Caco-2 (cell line): ENCODE results near the gene HOXB6. TPM values are rescaled to one million over a fixed set of nuclear protein-coding genes. Genes with fewer than 3 reads are reported as not detected.

Experiments used
- BruUV-seq: library from RNA; stranded (reverse); fragments of 400-500 nt; replicated peaks from 2 replicates; lab custom pipeline; 2021; lab: Mats Ljungman, UMichigan
- CTCF ChIA-PET: fragments of 300-600 bp; sonication (Branson Sonifier 250); formaldehyde crosslinking; loops from one replicate; lab custom pipeline; 2022; ENCODE audit warnings: antibody characterized with exemption; lab: Charles Lee
- POLR2A ChIA-PET: fragments of 300-600 bp; sonication (Branson Sonifier 250); formaldehyde crosslinking; loops from one replicate; lab custom pipeline; 2022; ENCODE audit warnings: antibody characterized with exemption; lab: Charles Lee
- DNase-seq, 2 experiments: peaks; one replicate each; pipeline versions ENCODE4 v3.0.0 to v3.0.0-alpha.2; 2020 to 2022
- H3K27me3 ChIP-seq: replicated peaks from 2 replicates; pipeline ENCODE4 v1.6.0; 2011; ENCODE audit warnings: low read length; ENCODE audit not compliant: control insufficient read depth, insufficient read depth
- H3K36me3 ChIP-seq: 2 replicates; pipeline ENCODE4 v1.5.1; 2011; ENCODE audit warnings: low read length; ENCODE audit not compliant: control insufficient read depth, insufficient read depth
- H3K4me1 ChIP-seq: fragments of 250-450 bp; sonication (Bioruptor Pico); 2 replicates; pipeline ENCODE4 v1.5.1; 2020; ENCODE audit warnings: mild to moderate bottlenecking
- H3K4me3 ChIP-seq: 2 replicates; pipeline ENCODE4 v1.5.1; 2011; ENCODE audit warnings: low read depth, mild to moderate bottlenecking, control low read depth, low read length
- H3K9me3 ChIP-seq: fragments of 250-450 bp; sonication (Bioruptor Pico); 2 replicates; pipeline ENCODE4 v1.5.1; 2020; ENCODE audit warnings: mild to moderate bottlenecking, moderate library complexity
- H3K27ac Mint-ChIP-seq: one replicate; pipeline ENCODE4 v1.8.0; 2022; ENCODE audit warnings: mixed read lengths; ENCODE audit not compliant: unreplicated experiment
- H3K27me3 Mint-ChIP-seq: one replicate; pipeline ENCODE4 v1.8.0; 2022; ENCODE audit warnings: mixed read lengths; ENCODE audit not compliant: insufficient read depth, unreplicated experiment
- H3K36me3 Mint-ChIP-seq: one replicate; pipeline ENCODE4 v1.8.0; 2022; ENCODE audit warnings: mild to moderate bottlenecking, mixed read lengths; ENCODE audit not compliant: insufficient read depth, unreplicated experiment
- H3K4me1 Mint-ChIP-seq: one replicate; pipeline ENCODE4 v1.8.0; 2022; ENCODE audit warnings: low read depth, mixed read lengths; ENCODE audit not compliant: unreplicated experiment
- H3K4me3 Mint-ChIP-seq: one replicate; pipeline ENCODE4 v1.8.0; 2022; ENCODE audit warnings: mild to moderate bottlenecking, moderate library complexity, mixed read lengths; ENCODE audit not compliant: unreplicated experiment
- H3K9me3 Mint-ChIP-seq: one replicate; pipeline ENCODE4 v1.8.0; 2022; ENCODE audit warnings: mixed read lengths; ENCODE audit not compliant: unreplicated experiment
- CTCF ChIP-seq, 2 experiments: fragments of 200-600 bp in 1 of 2; IDR thresholded peaks; 1 replicate in 1 of 2; 2 replicates in 1 of 2; pipeline versions ENCODE4 v1.5.1 to v1.8.0; 2011 to 2022; ENCODE audit warnings: antibody characterized with exemption in 1 of 2, control low read depth in 1 of 2, inconsistent platforms in 1 of 2, low read depth in 1 of 2, low read length in 1 of 2, mild to moderate bottlenecking in 1 of 2, moderate library complexity in 1 of 2; ENCODE audit not compliant: insufficient read depth in 1 of 2, severe bottlenecking in 1 of 2, unreplicated experiment in 1 of 2
- intact Hi-C: fragments of 100-400 bp; cut with micrococcal nuclease; formaldehyde crosslinking; loops from one replicate; pipeline ENCODE4 v1.10.0; 2022; ENCODE audit not compliant: unreplicated experiment
- total RNA-seq: library from RNA; stranded (reverse); gene quantifications from 2 replicates; pipeline ENCODE4 v1.2.3, GENCODE V29; 2022

Gene HOXB6
- total RNA-seq, 1 experiment from 2014 or later = 1.9 TPM

- BruUV-seq = no TSS peak
- H3K27me3 Mint-ChIP-seq = no peaks in the 10 kb centered on the region
- H3K27ac Mint-ChIP-seq = no peak overlapping the region
- no peaks in the 10 kb centered on the region for H3K4me1 Mint-ChIP-seq
- Histone ChIP-seq H3K27me3 (no peaks in the 10 kb centered on the region), H3K4me3 (no peak overlapping the region), H3K4me1 (peaks cover 8% of the 10 kb centered on the region; the same call in 1 of the 2 replicates), H3K9me3 (no peaks in the 10 kb centered on the region), H3K36me3 (no peaks in the 10 kb centered on the region)
- no peak overlapping the region for H3K4me3 Mint-ChIP-seq
- H3K36me3 Mint-ChIP-seq = no peaks in the 10 kb centered on the region
- no peak for TF ChIP-seq CTCF (IDR thresholded peaks at IDR 0.05; ENCODE audit: insufficient read depth in 1 of 2, low read depth in 1 of 2, low read length in 1 of 2, severe bottlenecking in 1 of 2, unreplicated experiment in 1 of 2)
- ChIA-PET CTCF (interaction anchor here (1.0 kb wide), 2 partner anchors 9 to 61 kb away, joined by 3 to 5 read pairs; no protein-coding TSS in a partner anchor), POLR2A (no interaction called here)
- intact Hi-C loops = no loop called here
- no peaks in the 10 kb centered on the region for H3K9me3 Mint-ChIP-seq
- DNase-seq = no peak
These were observed 40.4 kb downstream of the HOXB6 start for GRCh38 chr17:48564188-48565021.

GRCh38 chr17:48563867-48564187 is 41.0 kb downstream of the HOXB6 start:
- no peak overlapping the region for H3K4me3 ChIP-seq
- H3K27ac Mint-ChIP-seq = no peak overlapping the region
- H3K4me3 Mint-ChIP-seq = no peak overlapping the region
- H3K36me3 ChIP-seq = no peaks in the 10 kb centered on the region
- H3K4me1 Mint-ChIP-seq = no peaks in the 10 kb centered on the region
- intact Hi-C loops = no loop called here
- H3K9me3 ChIP-seq = no peaks in the 10 kb centered on the region
- POLR2A ChIA-PET = no interaction called here
- CTCF ChIA-PET = interaction anchor here (1.0 kb wide), 1 partner anchor 60 kb away, joined by 3 read pairs; no protein-coding TSS in a partner anchor
- DNase-seq = no peak
- no TSS peak for BruUV-seq
- H3K27me3 Mint-ChIP-seq = no peaks in the 10 kb centered on the region
- no peaks in the 10 kb centered on the region for H3K9me3 Mint-ChIP-seq
- TF ChIP-seq CTCF (IDR thresholded peaks at IDR 0.05; ENCODE audit: insufficient read depth in 1 of 2, low read depth in 1 of 2, low read length in 1 of 2, severe bottlenecking in 1 of 2, unreplicated experiment in 1 of 2) = no peak
- H3K27me3 ChIP-seq = no peaks in the 10 kb centered on the region
- H3K36me3 Mint-ChIP-seq = no peaks in the 10 kb centered on the region
- H3K4me1 ChIP-seq = peaks cover 8% of the 10 kb centered on the region; the same call in 1 of the 2 replicates

- no peaks in the 10 kb centered on the region for H3K9me3 Mint-ChIP-seq
- no peaks in the 10 kb centered on the region for H3K27me3 ChIP-seq
- intact Hi-C loops = no loop called here
- no peaks in the 10 kb centered on the region for H3K36me3 Mint-ChIP-seq
- no peak for DNase-seq
- no peaks in the 10 kb centered on the region for H3K4me1 Mint-ChIP-seq
- H3K27ac Mint-ChIP-seq = no peak overlapping the region
- H3K36me3 ChIP-seq = no peaks in the 10 kb centered on the region
- no peak overlapping the region for H3K4me3 Mint-ChIP-seq
- ChIA-PET CTCF (interaction anchor here (1.0 kb wide), 1 partner anchor 41 kb away, joined by 3 read pairs; no protein-coding TSS in a partner anchor), POLR2A (interaction anchor here (0.5 kb wide), 1 partner anchor 82 kb away, joined by 3 read pairs; no protein-coding TSS in a partner anchor)
- no peaks in the 10 kb centered on the region for H3K27me3 Mint-ChIP-seq
- peaks cover 8% of the 10 kb centered on the region; the same call in 1 of the 2 replicates for H3K4me1 ChIP-seq
- no TSS peak for BruUV-seq
- no peak for TF ChIP-seq CTCF (IDR thresholded peaks at IDR 0.05; ENCODE audit: insufficient read depth in 1 of 2, low read depth in 1 of 2, low read length in 1 of 2, severe bottlenecking in 1 of 2, unreplicated experiment in 1 of 2)
- no peak overlapping the region for H3K4me3 ChIP-seq
- H3K9me3 ChIP-seq = no peaks in the 10 kb centered on the region
These were observed 41.4 kb downstream of the HOXB6 start for GRCh38 chr17:48563385-48563838.
